Neural progenitor cell (in vitro differentiated cells): ENCODE results near the gene IGSF21. TPM values are rescaled to one million over a fixed set of nuclear protein-coding genes. Genes with fewer than 3 reads are reported as not detected.

Source experiments
- DNase-seq: peaks from one replicate; pipeline ENCODE4 v3.0.0-alpha.2; 2016; ENCODE audit warnings: low spot score
- H2AFZ ChIP-seq: fragments of 200-600 bp; sonication (generic); replicated peaks from 2 replicates; pipeline ENCODE4 v1.6.1; 2016; ENCODE audit warnings: antibody characterized with exemption
- H3F3A ChIP-seq: fragments of 200-600 bp; sonication (generic); 2 replicates; pipeline ENCODE4 v1.6.1; 2016; ENCODE audit warnings: antibody characterized with exemption, low read depth
- H3K27ac ChIP-seq: fragments of 200-600 bp; sonication (generic); 2 replicates; pipeline ENCODE4 v1.5.1; 2016; ENCODE audit warnings: mild to moderate bottlenecking
- H3K27me3 ChIP-seq: fragments of 200-600 bp; sonication (generic); 2 replicates; pipeline ENCODE4 v1.6.1; 2016; ENCODE audit warnings: mild to moderate bottlenecking, moderate library complexity
- H3K36me3 ChIP-seq: fragments of 200-600 bp; sonication (generic); 2 replicates; pipeline ENCODE4 v1.5.1; 2016
- H3K4me1 ChIP-seq: fragments of 200-600 bp; sonication (generic); 2 replicates; pipeline ENCODE4 v1.6.1; 2016; ENCODE audit warnings: mixed run types
- H3K4me2 ChIP-seq: fragments of 200-600 bp; sonication (generic); 2 replicates; pipeline ENCODE4 v1.6.1; 2016
- H3K4me3 ChIP-seq: fragments of 200-600 bp; sonication (generic); 2 replicates; pipeline ENCODE4 v1.5.1; 2016
- H3K79me2 ChIP-seq: fragments of 200-600 bp; sonication (generic); 2 replicates; pipeline ENCODE4 v1.6.1; 2016; ENCODE audit warnings: low read depth
- H3K9ac ChIP-seq: fragments of 200-600 bp; sonication (generic); 2 replicates; pipeline ENCODE4 v1.6.1; 2016
- H3K9me3 ChIP-seq: fragments of 200-600 bp; sonication (generic); 2 replicates; pipeline ENCODE4 v1.5.1; 2016; ENCODE audit warnings: low read depth
- H4K20me1 ChIP-seq: fragments of 200-600 bp; sonication (generic); 2 replicates; pipeline ENCODE4 v1.6.1; 2016; ENCODE audit warnings: low read depth
- H3K27ac Mint-ChIP-seq: 3 replicates; pipeline ENCODE4 v1.8.0; 2021; ENCODE audit warnings: mixed read lengths
- H3K27me3 Mint-ChIP-seq: 2 replicates; pipeline ENCODE4 v1.8.0; 2022; ENCODE audit warnings: low read depth, mild to moderate bottlenecking, inconsistent platforms, moderate library complexity, mixed read lengths; ENCODE audit not compliant: insufficient read depth
- H3K36me3 Mint-ChIP-seq: 3 replicates; pipeline ENCODE4 v1.8.0; 2021; ENCODE audit warnings: mixed read lengths
- H3K4me1 Mint-ChIP-seq: 3 replicates; pipeline ENCODE4 v1.8.0; 2021; ENCODE audit warnings: mixed read lengths
- H3K4me3 Mint-ChIP-seq: 3 replicates; pipeline ENCODE4 v1.8.0; 2021; ENCODE audit warnings: mild to moderate bottlenecking, moderate library complexity, mixed read lengths
- H3K9me3 Mint-ChIP-seq: 3 replicates; pipeline ENCODE4 v1.8.0; 2020; ENCODE audit warnings: mixed read lengths
- CTCF ChIP-seq: fragments of 200-600 bp; sonication (generic); IDR thresholded peaks from 2 replicates; pipeline ENCODE4 v1.5.1; 2017; ENCODE audit warnings: antibody characterized with exemption, mild to moderate bottlenecking
- EZH2 ChIP-seq: fragments of 200-600 bp; sonication (generic); IDR thresholded peaks from 2 replicates; pipeline ENCODE4 v1.6.1; 2017; ENCODE audit warnings: antibody characterized with exemption, mild to moderate bottlenecking, moderate library complexity
- EZH2phosphoT487 ChIP-seq: fragments of 200-600 bp; sonication (generic); IDR thresholded peaks from 2 replicates; pipeline ENCODE4 v1.6.1; 2017; ENCODE audit warnings: antibody characterized with exemption
- total RNA-seq: library from RNA; depleted of rRNA; stranded (reverse); fragments of >200 nt; gene quantifications from 2 replicates; pipeline ENCODE4 v1.2.3, GENCODE V29; 2015; ENCODE audit warnings: low replicate concordance

The IGSF21 gene
- total RNA-seq, 1 donor from 2014 or later = 1.7 TPM

GRCh38 chr1:18154430-18155194 is 47.0 kb downstream of the IGSF21 start:
- H3K4me3 ChIP-seq = no peak overlapping the region
- peaks cover 7% of the 10 kb centered on the region for H3K27me3 Mint-ChIP-seq
- H3K4me1 ChIP-seq = peaks cover 6% of the 10 kb centered on the region
- H3K9me3 Mint-ChIP-seq = no peaks in the 10 kb centered on the region
- no peaks in the 10 kb centered on the region for H4K20me1 ChIP-seq
- no peak overlapping the region for H3K4me3 Mint-ChIP-seq
- H3K9me3 ChIP-seq = no peaks in the 10 kb centered on the region
- H3K4me2 ChIP-seq = no peak overlapping the region
- no peak overlapping the region for H3K27ac ChIP-seq
- TF ChIP-seq EZH2phosphoT487 (no peak), EZH2 (no peak), CTCF (no peak)
- peak; percentile 25 for DNase-seq
- no peaks in the 10 kb centered on the region for H3K36me3 ChIP-seq
- no peaks in the 10 kb centered on the region for H3K79me2 ChIP-seq
- no peaks in the 10 kb centered on the region for H3K36me3 Mint-ChIP-seq
- H3K4me1 Mint-ChIP-seq = peaks cover 4% of the 10 kb centered on the region
- H3K27ac Mint-ChIP-seq = no peak overlapping the region
- no peak overlapping the region for H2AFZ ChIP-seq
- H3F3A ChIP-seq = no peaks in the 10 kb centered on the region
- H3K27me3 ChIP-seq = no peaks in the 10 kb centered on the region
- H3K9ac ChIP-seq = no peak overlapping the region

GRCh38 chr1:18155881-18156385 is 48.3 kb downstream of the IGSF21 start:
- no peak for DNase-seq
- H3K4me3 ChIP-seq = no peak overlapping the region
- H3K4me2 ChIP-seq = no peak overlapping the region
- no peak overlapping the region for H3K9ac ChIP-seq
- no peak overlapping the region for H2AFZ ChIP-seq
- H4K20me1 ChIP-seq = no peaks in the 10 kb centered on the region
- H3K4me1 ChIP-seq = peaks cover 6% of the 10 kb centered on the region
- no peaks in the 10 kb centered on the region for H3K79me2 ChIP-seq
- H3K27ac ChIP-seq = no peak overlapping the region
- peaks cover 7% of the 10 kb centered on the region for H3K27me3 Mint-ChIP-seq
- H3K36me3 Mint-ChIP-seq = no peaks in the 10 kb centered on the region
- no peaks in the 10 kb centered on the region for H3F3A ChIP-seq
- no peak overlapping the region for H3K4me3 Mint-ChIP-seq
- no peaks in the 10 kb centered on the region for H3K9me3 ChIP-seq
- H3K27ac Mint-ChIP-seq = no peak overlapping the region
- no peaks in the 10 kb centered on the region for H3K9me3 Mint-ChIP-seq
- TF ChIP-seq EZH2 (no peak), CTCF (no peak), EZH2phosphoT487 (no peak)
- H3K4me1 Mint-ChIP-seq = peaks cover 4% of the 10 kb centered on the region
- no peaks in the 10 kb centered on the region for H3K27me3 ChIP-seq
- H3K36me3 ChIP-seq = no peaks in the 10 kb centered on the region

- no peak overlapping the region for H2AFZ ChIP-seq
- no peak overlapping the region for H3K4me2 ChIP-seq
- no peaks in the 10 kb centered on the region for H3K9me3 ChIP-seq
- no peaks in the 10 kb centered on the region for H3K36me3 ChIP-seq
- Mint-ChIP-seq H3K9me3 (no peaks in the 10 kb centered on the region), H3K4me1 (peaks cover 4% of the 10 kb centered on the region), H3K27me3 (peaks cover 9% of the 10 kb centered on the region), H3K4me3 (no peak overlapping the region), H3K27ac (peak overlapping the region; percentile 81), H3K36me3 (no peaks in the 10 kb centered on the region)
- TF ChIP-seq CTCF = no peak
- no peak for TF ChIP-seq EZH2phosphoT487
- no peaks in the 10 kb centered on the region for H3K79me2 ChIP-seq
- DNase-seq = no peak
- no peak overlapping the region for H3K4me3 ChIP-seq
- H3K27ac ChIP-seq = no peak overlapping the region
- no peak overlapping the region for H3K9ac ChIP-seq
- no peaks in the 10 kb centered on the region for H3F3A ChIP-seq
- peaks cover 6% of the 10 kb centered on the region for H3K4me1 ChIP-seq
- no peaks in the 10 kb centered on the region for H3K27me3 ChIP-seq
- no peaks in the 10 kb centered on the region for H4K20me1 ChIP-seq
Observed at GRCh38 chr1:18157352-18157751, 49.8 kb downstream of the IGSF21 start.
